Stimulated activated CD4-positive, alpha-beta T cell treated with anti-CD3 and anti-CD28 coated beads, Interleukin-1b, Interleukin-23, amount 100 ng/mL, for 24 hours (primary cell): Measurements from ENCODE around the gene GLP1R.
"Not testable (repeated sequence)": the region's sequence is repeated elsewhere in the genome, so short reads cannot be mapped to it uniquely, and the experiment has no call there.

Source experiments
- DNase-seq, 4 experiments: peaks; one replicate each; pipeline ENCODE4 v3.0.0-alpha.2; 2020; ENCODE audit warnings: low read depth in 4 of 4, low spot score in 1 of 4

GLP1R gene

GRCh38 chr6:39118921-39119320 lies 70.3 kb downstream of the GLP1R start:
- DNase-seq = no peak

GRCh38 chr6:39124114-39124513 lies 75.5 kb downstream of the GLP1R start:
- DNase-seq = no peak

- DNase-seq = no peak
Observed at GRCh38 chr6:39128106-39128505, 79.5 kb downstream of the GLP1R start.

DNA sequence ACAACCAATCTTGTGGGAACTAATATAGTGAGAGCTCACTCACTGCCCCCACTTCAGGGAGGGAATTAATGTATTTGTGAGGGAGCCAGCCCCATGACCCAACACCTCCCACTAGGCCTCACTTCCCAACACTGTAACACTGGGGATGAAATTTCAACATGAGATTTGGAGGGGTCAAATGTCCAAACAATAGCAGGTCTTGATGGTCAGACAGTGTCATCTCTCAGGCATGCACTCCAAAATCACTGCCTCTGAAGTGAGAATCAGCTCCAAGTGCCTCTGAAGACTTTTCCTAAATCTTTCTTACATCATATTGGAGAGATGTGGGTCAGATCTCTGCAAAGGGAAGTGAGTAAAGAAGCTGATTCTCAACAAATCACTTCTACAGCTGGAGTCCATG lies 80.3 kb downstream of the GLP1R start:
- no peak for DNase-seq

DNA sequence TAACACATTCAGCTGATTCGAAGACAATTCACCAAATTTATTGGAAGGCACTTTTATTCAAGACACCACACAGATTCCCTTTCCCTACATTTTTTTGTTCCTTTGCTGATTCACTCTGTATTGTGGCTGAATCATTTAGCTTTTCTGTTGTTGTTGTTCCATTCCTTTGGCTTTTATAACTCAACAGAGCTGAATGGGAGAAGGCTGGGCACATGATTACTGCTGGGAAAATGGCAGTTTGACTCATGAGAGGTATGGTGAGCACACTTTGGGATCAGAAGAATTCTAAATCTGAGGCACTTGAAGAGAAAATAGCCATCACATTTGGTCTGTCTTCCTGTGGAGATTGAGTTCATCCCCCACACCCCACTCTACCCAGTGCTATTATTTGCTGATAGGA lies 82.1 kb downstream of the GLP1R start:
- no peak for DNase-seq

DNA sequence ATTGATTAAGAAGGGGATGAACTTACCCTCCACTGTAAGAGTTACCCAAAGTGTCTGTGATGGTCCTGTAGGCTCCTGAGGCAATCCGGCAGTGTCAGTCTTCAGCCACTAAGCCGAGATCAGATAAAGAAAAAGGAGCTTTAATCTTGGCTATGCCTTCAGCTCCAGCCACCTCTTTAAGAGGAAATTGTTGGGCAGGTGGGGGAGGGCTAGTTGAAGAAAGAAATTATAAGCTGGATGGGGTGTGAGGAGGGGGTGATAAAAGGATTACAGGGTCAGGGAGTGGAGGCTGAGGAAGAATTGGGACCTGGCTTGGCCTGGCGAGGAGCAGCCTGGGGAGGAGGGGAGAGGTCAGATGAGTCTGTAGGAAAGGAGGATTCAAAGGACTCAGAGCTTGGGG lies 86.2 kb downstream of the GLP1R start:
- DNase-seq = not testable (repeated sequence)

DNA sequence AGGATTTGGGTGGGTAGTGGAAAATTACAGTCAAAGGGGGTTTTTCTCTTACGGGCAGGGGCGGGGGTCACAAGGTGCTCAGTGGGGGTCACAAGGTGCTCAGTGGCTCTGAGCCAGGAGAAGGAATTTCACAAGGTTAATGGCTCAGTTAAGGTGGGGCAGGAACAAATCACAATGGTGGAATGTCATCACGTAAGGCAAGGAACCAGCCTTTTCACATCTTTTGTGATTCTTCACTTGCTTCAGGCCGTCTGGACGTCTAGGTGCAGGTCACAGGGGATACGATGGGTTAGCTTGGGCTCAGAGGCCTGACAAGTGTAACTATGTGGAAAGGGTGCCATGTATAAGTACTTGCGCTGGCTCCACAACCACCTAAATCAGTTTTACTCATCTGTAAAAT lies 87.6 kb downstream of the GLP1R start:
- DNase-seq = not testable (repeated sequence)

- no peak for DNase-seq
Observed at GRCh38 chr6:39137245-39137644, 88.7 kb downstream of the GLP1R start.
